HG03060 (cell line): Measurements from ENCODE around the gene GLB1L3.

Experiments used
- ATAC-seq: cut with Tn5 transposase; IDR thresholded peaks from one replicate; pipeline ENCODE4 v1.9.1; 2021; ENCODE audit warnings: low read depth, moderate number of reproducible peaks; ENCODE audit not compliant: unreplicated experiment

GLB1L3 gene

DNA sequence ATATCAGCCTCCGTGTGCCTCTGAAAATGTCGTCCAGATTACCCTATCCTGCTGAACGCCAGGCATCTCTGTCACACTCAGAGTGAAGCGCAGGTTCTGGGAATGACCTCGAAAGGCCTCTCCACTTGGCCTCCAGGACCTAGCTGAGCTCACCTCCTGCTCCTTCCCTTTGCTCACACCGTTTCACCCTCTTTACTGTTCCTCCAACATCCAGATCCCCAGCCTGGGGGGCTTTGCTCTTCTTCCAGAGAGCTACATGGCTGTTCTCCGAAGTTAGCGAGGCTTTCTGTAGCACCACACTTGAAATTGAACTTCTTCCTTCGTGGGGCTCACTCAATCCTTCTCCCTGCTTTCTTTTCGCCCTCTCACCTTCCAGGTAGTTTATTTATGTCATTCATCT lies 83.5 kb downstream of the GLB1L3 start:
- no peak for ATAC-seq

DNA sequence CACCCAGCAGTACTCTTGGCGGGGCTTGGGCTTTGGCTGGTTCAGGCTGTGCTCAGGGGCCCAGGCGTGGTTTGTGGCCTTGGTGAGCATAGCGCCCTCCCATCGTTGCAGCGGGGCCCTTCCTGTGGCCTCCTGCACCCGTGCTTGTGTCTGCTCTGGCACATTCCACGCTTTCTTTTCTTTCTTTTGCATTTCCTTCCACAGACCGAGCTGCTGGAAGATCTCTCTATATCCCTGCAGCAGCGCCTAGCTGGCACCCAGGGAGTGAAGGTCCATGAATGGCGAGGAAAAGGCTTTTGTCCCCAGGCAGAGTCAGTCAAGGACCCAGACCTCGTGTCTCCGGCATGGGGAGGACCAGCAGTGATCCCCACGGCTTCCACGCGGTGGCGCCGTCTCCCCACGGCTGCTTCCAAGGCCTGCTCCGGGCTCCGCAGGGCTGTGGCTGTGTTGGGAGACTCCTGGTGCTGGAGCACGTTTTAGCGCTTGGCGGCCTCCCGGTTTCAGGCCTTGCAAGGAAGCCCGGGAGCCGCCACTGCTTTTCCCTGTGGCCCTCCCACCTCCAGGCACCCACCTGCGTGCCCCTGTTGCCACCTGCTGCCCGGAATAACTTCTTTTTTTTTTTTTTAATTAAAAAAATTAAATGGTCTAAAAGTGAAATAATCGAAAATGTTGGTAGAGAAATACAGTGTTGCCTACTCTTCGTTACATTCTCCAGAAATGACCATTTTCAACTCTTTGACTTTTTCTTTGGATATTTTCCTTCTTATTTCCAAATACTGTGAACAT lies 84.1 kb downstream of the GLB1L3 start:
- ATAC-seq = no peak

DNA sequence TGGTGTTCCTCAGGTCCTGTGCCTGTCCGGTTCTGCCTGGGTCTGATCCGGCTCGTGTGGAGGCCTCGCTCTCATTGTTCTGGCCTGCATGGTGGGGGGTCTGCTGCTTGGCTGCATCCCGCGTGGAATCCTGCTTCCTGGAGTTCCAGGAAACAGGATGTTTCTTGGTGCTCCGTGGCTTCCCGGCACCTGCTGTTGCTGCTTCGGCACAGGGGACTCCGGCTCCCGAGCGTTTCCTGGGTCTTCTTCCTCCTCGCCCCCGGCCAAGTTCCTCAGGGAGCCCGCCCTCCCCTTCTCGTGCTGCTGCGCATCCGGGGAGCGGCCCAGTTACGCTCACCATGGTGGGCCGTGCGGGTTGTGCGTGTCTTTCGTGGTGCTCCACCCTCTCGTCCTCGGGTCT lies 85.5 kb downstream of the GLB1L3 start:
- ATAC-seq = no peak

DNA sequence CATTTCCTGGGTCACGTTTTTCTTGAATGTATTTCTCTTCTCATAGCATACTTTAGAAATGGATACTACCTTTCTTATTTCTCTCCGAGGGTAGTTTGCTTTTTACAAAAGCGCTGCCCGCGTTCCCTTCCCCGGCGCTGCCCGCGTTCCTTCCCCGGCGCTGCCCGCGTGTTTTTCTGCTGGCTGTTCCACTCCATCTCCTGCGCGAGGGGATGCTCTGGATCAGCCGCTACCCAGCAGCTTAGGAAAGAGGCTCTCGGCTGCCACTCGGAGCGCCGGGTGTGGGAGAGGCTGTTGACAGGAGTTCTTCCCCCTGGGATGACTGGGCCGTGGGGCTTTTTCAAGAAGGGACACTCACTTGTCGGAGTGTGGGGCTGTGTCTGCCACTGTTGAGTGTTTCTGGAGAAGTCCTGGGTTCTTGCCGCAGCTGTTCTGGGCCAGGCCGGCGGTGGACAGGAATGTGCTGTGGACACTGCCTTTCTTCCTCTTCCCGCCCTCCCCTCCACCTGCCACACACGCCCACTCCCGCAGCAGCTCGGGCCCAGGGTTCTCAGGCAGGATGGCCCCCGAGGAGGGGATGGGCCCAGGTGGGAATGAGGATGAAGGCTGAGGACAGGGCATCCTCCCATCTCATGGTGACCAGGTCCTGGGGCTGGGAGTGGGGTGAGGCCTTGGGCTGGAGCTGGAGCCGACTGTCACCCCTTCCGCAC lies 86.2 kb downstream of the GLB1L3 start:
- ATAC-seq = no peak

DNA sequence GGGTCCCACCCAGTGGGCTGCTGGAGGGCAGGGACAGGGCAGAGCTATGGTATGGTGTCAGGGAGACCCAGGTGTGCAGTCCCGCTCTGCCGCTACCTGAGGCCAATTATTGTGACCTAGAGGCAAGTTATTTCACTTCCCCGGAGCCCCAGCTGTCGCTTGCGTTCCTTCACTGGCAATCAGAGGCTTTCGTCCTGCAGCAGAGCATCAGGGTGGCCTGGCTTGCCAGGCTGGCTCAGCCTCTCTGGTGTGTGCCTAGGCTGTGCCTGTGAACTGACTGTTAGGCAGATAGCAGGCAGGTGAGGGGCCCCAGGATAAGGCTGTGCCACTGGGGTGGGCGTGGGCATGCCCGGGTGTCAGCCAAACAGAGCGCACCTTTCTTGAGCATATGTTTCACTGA lies 87.0 kb downstream of the GLB1L3 start:
- ATAC-seq = no peak

DNA sequence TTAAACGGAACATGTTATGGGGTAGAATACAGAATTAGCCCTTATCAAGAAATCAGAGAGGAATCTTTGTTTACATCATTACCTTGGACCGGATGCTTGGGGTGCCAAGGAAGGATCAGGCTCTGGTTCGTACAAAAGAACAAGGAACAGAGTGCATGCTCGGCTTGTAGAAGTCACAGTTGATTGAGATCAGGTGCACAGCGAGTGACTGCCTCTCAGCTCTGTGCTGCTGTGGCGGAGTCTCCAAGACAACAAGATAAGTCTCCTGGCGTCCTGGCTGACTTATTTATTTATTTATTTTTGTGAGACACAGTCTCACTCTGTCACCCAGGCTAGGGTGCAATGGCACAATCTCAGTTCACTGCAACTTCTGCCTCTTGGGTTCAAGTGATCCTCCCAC lies 87.4 kb downstream of the GLB1L3 start:
- ATAC-seq = no peak

DNA sequence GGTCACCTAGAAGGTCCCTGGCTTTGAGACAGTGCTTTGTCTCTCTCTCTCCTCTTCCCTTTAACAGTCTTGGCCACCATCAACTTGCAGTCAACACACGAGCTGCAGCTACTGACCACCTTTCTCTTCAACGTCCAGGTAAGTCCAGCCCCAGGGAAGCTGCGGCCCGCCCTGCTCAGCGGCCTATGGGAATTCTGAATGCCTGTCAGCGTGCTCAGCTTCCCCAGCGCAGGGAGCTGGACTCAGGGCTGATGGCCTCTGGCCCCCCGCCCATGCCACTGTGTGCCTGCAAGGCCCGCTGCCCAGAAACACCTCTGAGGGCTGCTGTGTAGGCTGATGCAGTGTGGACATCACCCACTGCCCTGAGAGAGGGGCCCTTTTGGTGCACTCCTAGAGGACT lies 88.1 kb downstream of the GLB1L3 start:
- no peak for ATAC-seq

DNA sequence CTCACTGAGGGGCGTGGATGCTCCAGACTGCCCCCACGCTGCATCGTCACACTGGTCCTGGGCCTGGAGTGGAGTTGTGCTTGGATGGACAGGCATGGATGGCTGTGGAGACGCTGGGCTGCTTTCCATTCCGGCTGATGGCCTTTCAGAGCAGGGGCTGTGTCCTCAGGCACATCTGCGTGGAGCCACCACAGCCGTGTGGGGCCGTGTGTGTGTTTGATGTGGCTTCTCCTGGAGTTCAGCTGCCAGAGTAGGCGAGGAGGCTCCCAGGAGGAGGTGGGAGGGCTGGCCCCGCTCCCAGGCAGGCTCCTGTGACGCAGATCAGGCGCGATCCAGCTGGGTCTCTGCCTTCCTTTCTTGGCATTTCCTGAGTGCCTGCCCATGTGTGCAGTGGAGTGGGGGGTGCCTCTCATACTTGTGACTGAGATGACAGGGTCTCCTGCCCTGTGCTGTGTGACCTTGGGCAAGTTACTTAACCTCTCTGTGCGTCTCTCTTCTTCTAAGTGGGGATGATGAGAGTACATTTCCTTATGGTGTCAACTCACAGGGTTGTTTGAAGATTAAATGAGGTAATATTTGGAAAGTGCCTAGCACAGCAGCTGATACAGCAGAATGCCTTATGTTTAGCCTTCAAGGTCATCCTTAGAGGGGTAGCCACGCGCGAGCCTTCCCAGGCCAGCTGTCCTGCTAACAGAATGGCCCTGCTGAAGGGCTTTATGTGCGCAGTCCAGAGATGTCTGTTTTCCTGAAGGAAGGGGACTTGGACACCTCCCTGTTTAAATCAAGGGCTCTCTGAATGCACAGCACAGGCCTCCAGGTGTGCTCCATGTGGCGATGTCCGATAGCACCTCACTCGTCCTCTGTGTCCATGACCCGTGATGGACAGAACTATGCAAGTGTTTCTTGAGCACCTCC lies 89.1 kb downstream of the GLB1L3 start:
- no peak for ATAC-seq

DNA sequence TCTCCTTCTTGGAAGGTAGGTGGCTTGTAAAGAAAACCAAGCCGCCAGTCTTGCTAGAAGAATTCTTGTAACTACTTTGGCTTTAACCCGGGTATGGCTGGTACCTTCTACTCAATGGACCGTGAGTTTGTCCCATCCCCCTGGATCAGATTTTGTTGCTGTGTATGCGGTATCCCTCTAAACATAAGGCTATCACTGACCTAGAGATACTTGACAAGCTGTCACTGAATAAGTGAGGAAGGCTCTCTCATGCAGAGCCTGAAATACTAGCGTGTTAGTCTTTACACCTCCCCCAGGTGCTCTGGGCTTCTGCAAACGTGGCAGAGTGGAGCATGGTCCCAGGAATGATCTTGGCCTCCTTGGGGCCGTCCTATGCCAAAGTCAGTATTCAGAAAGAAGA lies 90.1 kb downstream of the GLB1L3 start:
- no peak for ATAC-seq

DNA sequence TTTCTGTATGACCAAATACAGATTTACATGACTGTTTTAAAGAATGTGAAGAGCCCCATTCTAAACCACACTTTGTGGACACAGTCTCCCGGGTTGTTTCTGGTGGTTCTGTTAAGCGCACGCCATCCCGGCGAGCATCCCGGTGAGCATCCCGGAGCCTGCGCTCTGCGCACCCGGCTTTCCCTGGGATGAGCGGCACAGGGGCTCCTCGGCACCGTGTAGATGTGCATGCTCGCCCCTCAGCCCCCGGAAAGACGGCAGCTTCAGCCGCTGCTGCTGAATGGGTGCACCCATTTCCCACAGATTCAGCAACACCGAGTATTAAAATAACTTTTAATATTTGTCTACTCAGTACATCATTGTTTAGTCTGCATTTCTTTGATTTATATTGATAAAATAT lies 91.6 kb downstream of the GLB1L3 start:
- no peak for ATAC-seq
